ENCODE measurements around the gene TARS2. TPM values are rescaled to one million over a fixed set of nuclear protein-coding genes. Genes with fewer than 3 reads are reported as not detected.
A peak's percentile ranks its signal among the peaks of the same experiment; 100 is the strongest.

Gene TARS2, protein sequence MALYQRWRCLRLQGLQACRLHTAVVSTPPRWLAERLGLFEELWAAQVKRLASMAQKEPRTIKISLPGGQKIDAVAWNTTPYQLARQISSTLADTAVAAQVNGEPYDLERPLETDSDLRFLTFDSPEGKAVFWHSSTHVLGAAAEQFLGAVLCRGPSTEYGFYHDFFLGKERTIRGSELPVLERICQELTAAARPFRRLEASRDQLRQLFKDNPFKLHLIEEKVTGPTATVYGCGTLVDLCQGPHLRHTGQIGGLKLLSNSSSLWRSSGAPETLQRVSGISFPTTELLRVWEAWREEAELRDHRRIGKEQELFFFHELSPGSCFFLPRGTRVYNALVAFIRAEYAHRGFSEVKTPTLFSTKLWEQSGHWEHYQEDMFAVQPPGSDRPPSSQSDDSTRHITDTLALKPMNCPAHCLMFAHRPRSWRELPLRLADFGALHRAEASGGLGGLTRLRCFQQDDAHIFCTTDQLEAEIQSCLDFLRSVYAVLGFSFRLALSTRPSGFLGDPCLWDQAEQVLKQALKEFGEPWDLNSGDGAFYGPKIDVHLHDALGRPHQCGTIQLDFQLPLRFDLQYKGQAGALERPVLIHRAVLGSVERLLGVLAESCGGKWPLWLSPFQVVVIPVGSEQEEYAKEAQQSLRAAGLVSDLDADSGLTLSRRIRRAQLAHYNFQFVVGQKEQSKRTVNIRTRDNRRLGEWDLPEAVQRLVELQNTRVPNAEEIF
- total RNA-seq (10 to 100 TPM; 14.6 to 30.4 (median 23.5) TPM), polyA plus RNA-seq (10 to 100 TPM; 18.7 to 19.4 (median 18.9) TPM)
- long read RNA-seq, donor 1, partial matches to known transcripts = 0 of 4 reads
- long read RNA-seq, donor 1, other reads (novel, unspliced or antisense) = 0 of 4 reads
- long read RNA-seq, donor 2, partial matches to known transcripts = 0 of 4 reads
- long read RNA-seq, donor 2, other reads (novel, unspliced or antisense) = 0 of 4 reads

DNA sequence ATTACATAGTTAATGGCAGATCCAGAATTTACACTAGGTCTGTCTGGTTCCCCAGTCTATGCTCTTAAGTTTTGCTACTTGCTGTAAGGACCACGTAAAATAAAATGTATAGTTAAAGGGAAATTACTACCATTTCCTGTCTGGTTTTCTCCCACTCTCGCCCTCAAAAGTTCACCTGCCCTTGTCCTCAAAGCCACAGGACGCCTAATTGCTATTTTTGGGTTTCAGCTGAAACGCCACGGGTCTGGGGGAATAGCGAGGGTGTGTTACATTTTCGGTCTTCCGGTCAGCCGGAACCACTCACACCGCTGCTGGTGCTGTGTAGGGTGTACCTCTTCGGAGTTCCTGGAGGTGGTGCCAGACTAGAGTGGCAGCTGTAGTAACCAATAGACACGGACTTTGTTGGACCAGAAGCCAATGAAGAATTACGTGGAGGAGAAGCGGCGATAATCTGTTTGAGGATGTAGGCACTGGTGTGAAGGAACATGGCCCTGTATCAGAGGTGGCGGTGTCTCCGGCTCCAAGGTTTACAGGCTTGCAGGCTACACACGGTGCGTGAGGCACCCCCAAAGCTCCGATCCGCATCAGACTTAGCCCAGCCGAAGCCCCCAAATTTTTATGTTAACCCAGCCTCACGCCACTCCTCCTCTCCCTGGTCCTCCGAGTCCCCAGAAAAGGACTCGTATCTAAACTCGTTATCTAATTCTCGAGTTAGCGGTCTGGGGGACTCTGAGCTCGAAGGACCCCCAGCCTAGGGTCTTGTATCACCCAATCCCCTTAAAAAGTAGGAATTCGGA is at the start of gene TARS2:
Gene TARS2, plus strand, starts transcription at position 454 of the 797 bp plus-strand sequence. Its CDS starts 32 bp downstream, at position 486.
- H3K4me3 ChIP-seq = peak within 1 kb of the TSS; percentile 65 to 94 (median 74)
- H3K36me3 ChIP-seq = peaks cover 0 to 36% (median 25%) of the 10 kb centered on the region in 6 donors
- H3K27me3 ChIP-seq (replicated peaks in 1 of 7) = no peaks in the 10 kb centered on the region
- peaks cover 8 to 26% (median 16%) of the 10 kb centered on the region in 6 donors for H3K4me1 ChIP-seq
- H3K9me3 ChIP-seq = no peaks in the 10 kb centered on the region
- WGBS, 5 donors = 0 to 1% (median 0%) methylated on average over 28 to 30 of the region's 30 CpGs
- peak; percentile 56 to 91 (median 82) for TF ChIP-seq POLR2AphosphoS5 (IDR thresholded peaks at IDR 0.05)
- TF ChIP-seq, protein P1, sequence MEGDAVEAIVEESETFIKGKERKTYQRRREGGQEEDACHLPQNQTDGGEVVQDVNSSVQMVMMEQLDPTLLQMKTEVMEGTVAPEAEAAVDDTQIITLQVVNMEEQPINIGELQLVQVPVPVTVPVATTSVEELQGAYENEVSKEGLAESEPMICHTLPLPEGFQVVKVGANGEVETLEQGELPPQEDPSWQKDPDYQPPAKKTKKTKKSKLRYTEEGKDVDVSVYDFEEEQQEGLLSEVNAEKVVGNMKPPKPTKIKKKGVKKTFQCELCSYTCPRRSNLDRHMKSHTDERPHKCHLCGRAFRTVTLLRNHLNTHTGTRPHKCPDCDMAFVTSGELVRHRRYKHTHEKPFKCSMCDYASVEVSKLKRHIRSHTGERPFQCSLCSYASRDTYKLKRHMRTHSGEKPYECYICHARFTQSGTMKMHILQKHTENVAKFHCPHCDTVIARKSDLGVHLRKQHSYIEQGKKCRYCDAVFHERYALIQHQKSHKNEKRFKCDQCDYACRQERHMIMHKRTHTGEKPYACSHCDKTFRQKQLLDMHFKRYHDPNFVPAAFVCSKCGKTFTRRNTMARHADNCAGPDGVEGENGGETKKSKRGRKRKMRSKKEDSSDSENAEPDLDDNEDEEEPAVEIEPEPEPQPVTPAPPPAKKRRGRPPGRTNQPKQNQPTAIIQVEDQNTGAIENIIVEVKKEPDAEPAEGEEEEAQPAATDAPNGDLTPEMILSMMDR (IDR thresholded peaks at IDR 0.05 in 8 of 11, conservative IDR thresholded peaks at IDR 0.05 in 3 of 11) = peak; percentile 35 to 86 (median 64)
- TF ChIP-seq POLR2A (IDR thresholded peaks at IDR 0.05) = peak in 1 of 3 donors; percentile 59
- DNase-seq = peak; percentile 92
- intact Hi-C loops (cut with DNase I; ENCODE audit: low total_unique reads) = no loop called here
- peak within 1 kb of the TSS; percentile 61 to 92 (median 85) for H3K27ac ChIP-seq

DNA sequence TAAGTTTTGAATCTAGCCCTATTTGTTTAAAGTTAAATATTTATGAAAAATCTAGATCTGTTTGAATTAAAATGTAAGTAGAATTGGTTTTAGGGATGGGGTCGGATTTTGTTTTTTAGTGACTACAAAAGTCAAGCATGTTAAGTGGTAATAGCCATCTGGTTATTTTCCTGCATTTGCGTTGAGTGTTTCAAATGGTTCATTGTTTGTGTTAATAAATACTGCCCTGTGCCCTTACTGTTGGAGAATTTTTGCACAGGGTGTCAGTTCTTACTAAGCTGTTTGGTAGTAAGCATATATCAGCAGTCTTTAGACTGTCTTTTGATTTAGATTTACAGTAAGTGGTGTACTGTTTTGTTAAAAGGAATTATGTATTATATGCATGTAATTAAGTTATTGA is 46.1 kb upstream of the TARS2 start:
- no peaks in the 10 kb centered on the region for H3K9me3 ChIP-seq
- peaks cover 4 to 88% (median 31%) of the 10 kb centered on the region in 6 donors for H3K36me3 ChIP-seq
- H3K27me3 ChIP-seq (replicated peaks in 1 of 7) = no peaks in the 10 kb centered on the region
- DNase-seq = no peak
- peaks cover 0 to 7% (median 0%) of the 10 kb centered on the region in 6 donors for H3K4me1 ChIP-seq
- 78 to 96% (median 92%) methylated on average over 2 of the region's 2 CpGs for WGBS, 5 donors
- no peak overlapping the region for H3K4me3 ChIP-seq
- TF ChIP-seq POLR2AphosphoS5 (IDR thresholded peaks at IDR 0.05) (no peak), POLR2A (IDR thresholded peaks at IDR 0.05) (no peak)
- TF ChIP-seq, protein P1 (IDR thresholded peaks at IDR 0.05 in 8 of 11, conservative IDR thresholded peaks at IDR 0.05 in 3 of 11) = no peak
- intact Hi-C loops (cut with DNase I; ENCODE audit: low total_unique reads) = no loop called here
- H3K27ac ChIP-seq = no peak overlapping the region

DNA sequence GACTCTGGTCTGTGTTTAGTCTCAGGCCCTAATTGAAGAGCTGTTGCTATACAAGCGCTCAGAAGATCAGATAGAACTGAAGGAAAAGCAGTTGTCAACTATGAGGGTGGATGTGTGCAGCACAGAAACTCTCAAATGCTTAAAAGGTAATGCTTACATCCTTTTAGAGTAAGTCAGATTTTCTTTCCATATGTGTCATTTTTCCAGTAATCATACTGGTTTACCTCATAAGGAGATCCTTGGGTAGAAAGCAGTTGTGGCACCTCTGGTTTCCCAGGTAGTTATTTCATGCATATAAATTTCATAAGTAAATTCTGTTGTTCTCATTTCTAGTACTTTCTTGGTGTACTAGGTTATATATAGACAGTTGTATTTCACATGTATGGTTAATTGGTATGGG is 43.0 kb upstream of the TARS2 start:
- no peak for DNase-seq
- intact Hi-C loops (cut with DNase I; ENCODE audit: low total_unique reads) = no loop called here
- H3K4me1 ChIP-seq = peaks cover 0 to 7% (median 0%) of the 10 kb centered on the region in 6 donors
- no peak for TF ChIP-seq POLR2A (IDR thresholded peaks at IDR 0.05)
- no peak for TF ChIP-seq POLR2AphosphoS5 (IDR thresholded peaks at IDR 0.05)
- TF ChIP-seq, protein P1 (IDR thresholded peaks at IDR 0.05 in 8 of 11, conservative IDR thresholded peaks at IDR 0.05 in 3 of 11) = no peak
- H3K27ac ChIP-seq = no peak overlapping the region
- H3K27me3 ChIP-seq (replicated peaks in 1 of 7) = no peaks in the 10 kb centered on the region
- H3K9me3 ChIP-seq = no peaks in the 10 kb centered on the region
- 96 to 100% (median 98%) methylated on average over 1 of the region's 1 CpG for WGBS, 5 donors
- peaks cover 4 to 92% (median 59%) of the 10 kb centered on the region in 6 donors for H3K36me3 ChIP-seq
- H3K4me3 ChIP-seq = no peak overlapping the region

All from spleen (tissue), 13 donors.